GM12878 (cell line): Measurements from ENCODE around the gene CCDC27. TPM values are rescaled to one million over a fixed set of nuclear protein-coding genes. Genes with fewer than 3 reads are reported as not detected.

Experiments used
- ATAC-seq: fragments of 200-7000 bp; cut with Tn5 transposase; 3 replicates; pipeline ENCODE4 v1.9.1; 2020; ENCODE audit warnings: mild to moderate bottlenecking, moderate library complexity
- BruUV-seq: library from RNA; stranded (reverse); fragments of 400-500 nt; replicated peaks from 2 replicates; lab custom pipeline; 2021; lab: Mats Ljungman, UMichigan
- CTCF ChIA-PET: fragments of 300-600 bp; sonication (Branson Sonifier 250); formaldehyde crosslinking; extraction: SDS; loops from one replicate; lab custom pipeline; 2021; ENCODE audit warnings: inconsistent platforms; lab: Yijun Ruan, JAX
- POLR2A ChIA-PET: fragments of 350-600 bp; formaldehyde crosslinking; extraction: SDS; loops from one replicate; lab custom pipeline; 2021; ENCODE audit warnings: inconsistent platforms; lab: Charles Lee
- RAD21 ChIA-PET: fragments of 300-600 bp; sonication (Branson Sonifier 250); formaldehyde crosslinking; loops from one replicate; lab custom pipeline; 2023; ENCODE audit warnings: antibody characterized with exemption; ENCODE audit not compliant: unreplicated experiment; lab: Charles Lee
- SMC1A ChIA-PET: fragments of 300-600 bp; sonication (Branson Sonifier 250); formaldehyde crosslinking; loops from one replicate; lab custom pipeline; 2023; ENCODE audit not compliant: unreplicated experiment, uncharacterized antibody; lab: Charles Lee
- DNase-seq: peaks from one replicate; pipeline ENCODE4 v3.0.0-alpha.2; 2011; ENCODE audit warnings: low read depth, low spot score
- FAIRE-seq: peaks from 3 replicates; lab custom pipeline; 2011; peaks lifted over from hg19 to GRCh38; lab: Jason Lieb, UNC
- H2AFZ ChIP-seq: 2 replicates; pipeline ENCODE4 v1.6.0; 2011; ENCODE audit warnings: low read depth, low read length, control low read depth; ENCODE audit not compliant: control insufficient read depth
- H3K27ac ChIP-seq: 2 replicates; pipeline ENCODE4 v1.5.1; 2011; ENCODE audit warnings: control low read depth; ENCODE audit not compliant: control insufficient read depth, insufficient read depth
- H3K27me3 ChIP-seq, 2 experiments: replicated peaks in 1 of 2; 2 replicates each; pipeline versions ENCODE4 v1.6.0 to v1.6.1; 2011; ENCODE audit warnings: low read length in 1 of 2; ENCODE audit not compliant: control insufficient read depth in 2 of 2, insufficient read depth in 2 of 2
- H3K36me3 ChIP-seq, 2 experiments: 2 replicates each; pipeline ENCODE4 v1.5.1; 2011; ENCODE audit warnings: low read length in 1 of 2; ENCODE audit not compliant: control insufficient read depth in 2 of 2, insufficient read depth in 2 of 2
- H3K4me1 ChIP-seq: 2 replicates; pipeline ENCODE4 v1.6.1; 2011; ENCODE audit warnings: mild to moderate bottlenecking, low read length, moderate library complexity, mixed read lengths; ENCODE audit not compliant: control insufficient read depth, insufficient read depth
- H3K4me2 ChIP-seq: 2 replicates; pipeline ENCODE4 v1.6.0; 2011; ENCODE audit warnings: control low read depth; ENCODE audit not compliant: control insufficient read depth, insufficient read depth
- H3K4me3 ChIP-seq: fragments of 200-600 bp; sonication (generic); 2 replicates; pipeline ENCODE4 v1.5.1; 2016
- H3K79me2 ChIP-seq: 2 replicates; pipeline ENCODE4 v1.6.0; 2011; ENCODE audit warnings: low read length; ENCODE audit not compliant: control insufficient read depth, insufficient read depth
- H3K9ac ChIP-seq: 2 replicates; pipeline ENCODE4 v1.8.0; 2011; ENCODE audit warnings: low read length, control low read depth, mixed read lengths; ENCODE audit not compliant: control insufficient read depth, insufficient read depth
- H3K9me3 ChIP-seq: replicated peaks from 3 replicates; pipeline ENCODE4 v1.5.1; 2011; ENCODE audit warnings: mild to moderate bottlenecking, low read length; ENCODE audit not compliant: control insufficient read depth, insufficient read depth
- H4K20me1 ChIP-seq: 2 replicates; pipeline ENCODE4 v1.6.0; 2011; ENCODE audit not compliant: control insufficient read depth, insufficient read depth
- ATF7 ChIP-seq: fragments of 450-650 bp; IDR thresholded peaks from 2 replicates; pipeline ENCODE4 v1.6.1; 2016; ENCODE audit warnings: low read depth, mild to moderate bottlenecking
- CREM ChIP-seq: IDR thresholded peaks from 2 replicates; pipeline ENCODE4 v1.6.1; 2014; ENCODE audit warnings: antibody characterized with exemption, low read depth
- ESRRA ChIP-seq: IDR thresholded peaks from 2 replicates; pipeline ENCODE4 v1.6.1; 2012; ENCODE audit warnings: mild to moderate bottlenecking, low read length, improper control_type of control experiment
- MEF2B ChIP-seq: fragments of 450-650 bp; IDR thresholded peaks from 2 replicates; pipeline ENCODE4 v1.6.1; 2018; ENCODE audit warnings: mild to moderate bottlenecking, moderate library complexity; ENCODE audit not compliant: partially characterized antibody, poor library complexity, severe bottlenecking
- NR2C2 ChIP-seq: IDR thresholded peaks from 2 replicates; pipeline ENCODE4 v1.6.1; 2011; ENCODE audit warnings: borderline replicate concordance, low read depth; ENCODE audit not compliant: control insufficient read depth, insufficient read length
- POLR2AphosphoS2 ChIP-seq: IDR thresholded peaks from 2 replicates; pipeline ENCODE4 v1.6.1; 2011; ENCODE audit warnings: low read depth, mild to moderate bottlenecking, low read length, improper control_type of control experiment, moderate library complexity
- RAD51 ChIP-seq: fragments of 450-650 bp; IDR thresholded peaks from 2 replicates; pipeline ENCODE4 v1.6.1; 2016; ENCODE audit warnings: moderate library complexity, mild to moderate bottlenecking, inconsistent platforms
- SIN3A ChIP-seq: IDR thresholded peaks from 2 replicates; pipeline ENCODE4 v1.6.1; 2012; ENCODE audit warnings: low read depth, low read length, improper control_type of control experiment
- SRF ChIP-seq, 2 experiments: IDR thresholded peaks; 2 replicates each; pipeline ENCODE4 v1.6.1; 2011; ENCODE audit warnings: low read depth in 2 of 2, low read length in 2 of 2, mild to moderate bottlenecking in 1 of 2, moderate library complexity in 1 of 2
- ZNF622 ChIP-seq: fragments of 450-650 bp; IDR thresholded peaks from 2 replicates; pipeline ENCODE4 v1.6.1; 2017; ENCODE audit warnings: mild to moderate bottlenecking, inconsistent platforms
- WGBS: methylation state at CpG from one replicate; pipeline ENCODE4 v1.1.6; 2016; ENCODE audit warnings: low lambda C conversion rate; ENCODE audit not compliant: insufficient replicate concordance, insufficient coverage; ENCODE audit errors: missing lambda C conversion rate; 5-methylcytosine and 5-hydroxymethylcytosine counted together
- in situ Hi-C: fragments of 300-500 bp; cut with MboI; formaldehyde crosslinking; loops from 9 replicates; pipeline ENCODE4 v1.14.3; 2018; ENCODE audit warnings: mixed read lengths
- intact Hi-C: fragments of 100-400 bp; cut with micrococcal nuclease; formaldehyde crosslinking; loops from one replicate; pipeline ENCODE4 v1.14.2; 2022; ENCODE audit not compliant: unreplicated experiment
- polyA plus RNA-seq, 11 experiments: library from polyadenylated mRNA; depleted of rRNA in 4 of 11; unstranded in 6 of 11; stranded (reverse) in 5 of 11; fragments of >200 nt; fragmentation: Nextera tagmentation in 4 of 11; fragmentation: Illumina TruSeq in 1 of 11; extraction: Ambion mirVana in 4 of 11; extraction: Trizol in 1 of 11; gene quantifications; 1 replicate in 1 of 11; 2 replicates in 10 of 11; pipeline versions ENCODE4 v1.2.1 to v1.2.3, GENCODE V29; 2011 to 2016; ENCODE audit warnings: inconsistent platforms in 2 of 11, missing spikeins in 2 of 11, low read depth in 1 of 11
- total RNA-seq, 4 experiments: library from RNA; depleted of rRNA in 3 of 4; stranded (reverse); fragments of >200 nt in 3 of 4; fragmentation: Illumina TruSeq in 1 of 4; extraction: Trizol in 1 of 4; gene quantifications; 2 replicates each; pipeline versions ENCODE4 v1.2.1 to v1.2.3, GENCODE V29; 2013 to 2021
- TF ChIP-seq, protein P1 (sequence below): fragments of 450-650 bp; IDR thresholded peaks from 2 replicates; pipeline ENCODE4 v1.6.1; 2017; ENCODE audit warnings: borderline replicate concordance
- TF ChIP-seq, protein P2 (sequence below): fragments of 450-650 bp; formaldehyde crosslinking; IDR thresholded peaks from 2 replicates; pipeline ENCODE4 v1.4.0; 2020; ENCODE audit warnings: mild to moderate bottlenecking, moderate library complexity
- TF ChIP-seq, protein P3 (sequence below): IDR thresholded peaks from 2 replicates; pipeline ENCODE4 v1.6.1; 2011; ENCODE audit warnings: low read depth, mild to moderate bottlenecking, low read length, moderate library complexity, borderline replicate concordance; ENCODE audit errors: extremely low read depth
- TF ChIP-seq, protein P4 (sequence below): fragments of 450-650 bp; IDR thresholded peaks from 2 replicates; pipeline ENCODE4 v1.6.1; 2016; ENCODE audit warnings: mild to moderate bottlenecking

Gene CCDC27
- total and polyA plus RNA-seq, 10 of the 15 experiments (the other 5 are each of a cell fraction or from before 2014, with no cell fraction given) = 0.05 TPM; not detected in 9

DNA sequence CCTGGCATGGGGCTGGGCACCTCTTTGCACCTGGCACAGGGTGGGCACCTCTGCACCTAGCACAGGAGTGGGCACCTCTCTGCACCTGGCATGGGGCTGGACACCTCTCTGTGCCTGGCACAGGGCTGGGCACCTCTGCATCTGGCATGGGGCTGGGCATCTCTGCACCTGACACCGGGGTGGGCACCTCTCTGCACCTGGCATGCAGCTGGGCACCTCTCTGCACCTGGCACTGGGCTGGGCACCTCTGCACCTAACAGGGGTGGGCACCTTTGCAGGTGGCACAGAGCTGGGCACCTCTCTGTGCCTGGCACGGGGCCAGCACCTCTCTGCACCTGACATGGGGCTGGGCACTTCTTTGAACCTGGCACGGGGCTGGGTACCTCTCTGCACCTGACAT, 29.4 kb upstream of the CCDC27 start:
- Histone ChIP-seq H4K20me1 (no peaks in the 10 kb centered on the region), H2AFZ (no peak overlapping the region), H3K4me1 (peaks cover 6% of the 10 kb centered on the region; the same call in 1 of the 2 replicates), H3K27me3 (no peaks in the 10 kb centered on the region), H3K4me3 (no peak overlapping the region), H3K36me3 (peaks cover 0 to 2% of the 10 kb centered on the region in 2 experiments; a peak in 2 of 4 replicates), H3K79me2 (no peaks in the 10 kb centered on the region), H3K27ac (no peak overlapping the region), H3K9me3 (no peaks in the 10 kb centered on the region), H3K4me2 (no peak overlapping the region), H3K9ac (no peak overlapping the region)
- FAIRE-seq (no peak), ATAC-seq (no peak), DNase-seq (no peak)
- in situ Hi-C loops (no loop called here), intact Hi-C loops (loop anchor here (5.0 kb wide), 2 partner anchors 56 to 231 kb away; no protein-coding TSS in a partner anchor)
- TF ChIP-seq CREM (no peak), SRF (IDR thresholded peaks at IDR 0.05; ENCODE audit: low read depth in 2 of 2, low read length in 2 of 2) (no peak), NR2C2 (no peak), SIN3A (no peak), MEF2B (no peak), POLR2AphosphoS2 (no peak), RAD51 (no peak), ESRRA (no peak), ATF7 (no peak), ZNF622 (no peak)
- TF ChIP-seq, protein P1, sequence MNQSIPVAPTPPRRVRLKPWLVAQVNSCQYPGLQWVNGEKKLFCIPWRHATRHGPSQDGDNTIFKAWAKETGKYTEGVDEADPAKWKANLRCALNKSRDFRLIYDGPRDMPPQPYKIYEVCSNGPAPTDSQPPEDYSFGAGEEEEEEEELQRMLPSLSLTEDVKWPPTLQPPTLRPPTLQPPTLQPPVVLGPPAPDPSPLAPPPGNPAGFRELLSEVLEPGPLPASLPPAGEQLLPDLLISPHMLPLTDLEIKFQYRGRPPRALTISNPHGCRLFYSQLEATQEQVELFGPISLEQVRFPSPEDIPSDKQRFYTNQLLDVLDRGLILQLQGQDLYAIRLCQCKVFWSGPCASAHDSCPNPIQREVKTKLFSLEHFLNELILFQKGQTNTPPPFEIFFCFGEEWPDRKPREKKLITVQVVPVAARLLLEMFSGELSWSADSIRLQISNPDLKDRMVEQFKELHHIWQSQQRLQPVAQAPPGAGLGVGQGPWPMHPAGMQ = no peak
- TF ChIP-seq, protein P2, sequence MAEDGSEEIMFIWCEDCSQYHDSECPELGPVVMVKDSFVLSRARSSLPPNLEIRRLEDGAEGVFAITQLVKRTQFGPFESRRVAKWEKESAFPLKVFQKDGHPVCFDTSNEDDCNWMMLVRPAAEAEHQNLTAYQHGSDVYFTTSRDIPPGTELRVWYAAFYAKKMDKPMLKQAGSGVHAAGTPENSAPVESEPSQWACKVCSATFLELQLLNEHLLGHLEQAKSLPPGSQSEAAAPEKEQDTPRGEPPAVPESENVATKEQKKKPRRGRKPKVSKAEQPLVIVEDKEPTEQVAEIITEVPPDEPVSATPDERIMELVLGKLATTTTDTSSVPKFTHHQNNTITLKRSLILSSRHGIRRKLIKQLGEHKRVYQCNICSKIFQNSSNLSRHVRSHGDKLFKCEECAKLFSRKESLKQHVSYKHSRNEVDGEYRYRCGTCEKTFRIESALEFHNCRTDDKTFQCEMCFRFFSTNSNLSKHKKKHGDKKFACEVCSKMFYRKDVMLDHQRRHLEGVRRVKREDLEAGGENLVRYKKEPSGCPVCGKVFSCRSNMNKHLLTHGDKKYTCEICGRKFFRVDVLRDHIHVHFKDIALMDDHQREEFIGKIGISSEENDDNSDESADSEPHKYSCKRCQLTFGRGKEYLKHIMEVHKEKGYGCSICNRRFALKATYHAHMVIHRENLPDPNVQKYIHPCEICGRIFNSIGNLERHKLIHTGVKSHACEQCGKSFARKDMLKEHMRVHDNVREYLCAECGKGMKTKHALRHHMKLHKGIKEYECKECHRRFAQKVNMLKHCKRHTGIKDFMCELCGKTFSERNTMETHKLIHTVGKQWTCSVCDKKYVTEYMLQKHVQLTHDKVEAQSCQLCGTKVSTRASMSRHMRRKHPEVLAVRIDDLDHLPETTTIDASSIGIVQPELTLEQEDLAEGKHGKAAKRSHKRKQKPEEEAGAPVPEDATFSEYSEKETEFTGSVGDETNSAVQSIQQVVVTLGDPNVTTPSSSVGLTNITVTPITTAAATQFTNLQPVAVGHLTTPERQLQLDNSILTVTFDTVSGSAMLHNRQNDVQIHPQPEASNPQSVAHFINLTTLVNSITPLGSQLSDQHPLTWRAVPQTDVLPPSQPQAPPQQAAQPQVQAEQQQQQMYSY = no peak
- TF ChIP-seq, protein P3, sequence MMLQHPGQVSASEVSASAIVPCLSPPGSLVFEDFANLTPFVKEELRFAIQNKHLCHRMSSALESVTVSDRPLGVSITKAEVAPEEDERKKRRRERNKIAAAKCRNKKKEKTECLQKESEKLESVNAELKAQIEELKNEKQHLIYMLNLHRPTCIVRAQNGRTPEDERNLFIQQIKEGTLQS = no peak
- TF ChIP-seq, protein P4, sequence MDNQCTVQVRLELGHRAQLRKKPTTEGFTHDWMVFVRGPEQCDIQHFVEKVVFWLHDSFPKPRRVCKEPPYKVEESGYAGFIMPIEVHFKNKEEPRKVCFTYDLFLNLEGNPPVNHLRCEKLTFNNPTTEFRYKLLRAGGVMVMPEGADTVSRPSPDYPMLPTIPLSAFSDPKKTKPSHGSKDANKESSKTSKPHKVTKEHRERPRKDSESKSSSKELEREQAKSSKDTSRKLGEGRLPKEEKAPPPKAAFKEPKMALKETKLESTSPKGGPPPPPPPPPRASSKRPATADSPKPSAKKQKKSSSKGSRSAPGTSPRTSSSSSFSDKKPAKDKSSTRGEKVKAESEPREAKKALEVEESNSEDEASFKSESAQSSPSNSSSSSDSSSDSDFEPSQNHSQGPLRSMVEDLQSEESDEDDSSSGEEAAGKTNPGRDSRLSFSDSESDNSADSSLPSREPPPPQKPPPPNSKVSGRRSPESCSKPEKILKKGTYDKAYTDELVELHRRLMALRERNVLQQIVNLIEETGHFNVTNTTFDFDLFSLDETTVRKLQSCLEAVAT = no peak
- BruUV-seq = no TSS peak
- 49% methylated on average over 3 of the region's 3 CpGs for WGBS
- ChIA-PET RAD21 (no interaction called here), CTCF (no interaction called here), SMC1A (no interaction called here), POLR2A (no interaction called here)
